Measurements from ENCODE around the gene TRAPPC12.

The TRAPPC12 gene

DNA sequence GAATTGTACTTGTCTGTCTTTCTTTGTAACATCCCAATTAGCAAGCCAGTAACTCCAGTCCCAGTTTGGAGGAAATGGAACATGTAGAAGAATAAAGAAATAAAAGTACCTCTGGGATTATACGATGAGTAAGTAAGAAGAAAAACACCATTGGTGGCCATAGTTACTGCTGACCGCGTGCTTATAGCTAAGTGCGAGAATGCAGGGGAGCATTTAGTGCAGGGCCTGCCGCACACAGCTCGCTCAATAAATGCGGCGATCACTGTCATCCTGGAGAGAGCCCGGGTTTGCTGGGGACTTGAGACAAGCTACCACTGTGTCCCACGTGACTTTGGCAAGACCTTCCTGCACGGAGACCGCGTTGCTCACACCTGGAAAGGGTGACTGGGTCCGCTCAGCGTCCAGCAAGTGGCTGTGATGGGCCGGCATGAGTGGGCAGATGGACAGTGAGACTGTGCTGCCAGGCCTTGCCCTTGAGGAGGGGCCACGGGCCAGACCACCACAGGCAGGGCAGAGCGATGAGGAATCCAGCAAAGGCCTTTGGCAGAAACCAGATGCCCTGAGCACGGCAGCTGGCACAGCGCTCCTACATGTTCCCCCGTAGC lies 85.0 kb downstream of the TRAPPC12 start:
- Histone ChIP-seq H3K4me1 (ENCODE audit: insufficient read depth, low read length) (no peaks in the 10 kb centered on the region), H2AFZ (ENCODE audit: low read depth, low read length) (no peak overlapping the region)

GRCh38 chr2:3465328-3465727 lies 85.8 kb downstream of the TRAPPC12 start:
- no peak overlapping the region for H3K4me2 ChIP-seq (ENCODE audit: insufficient read depth, low read length)
- TF ChIP-seq, protein P1, sequence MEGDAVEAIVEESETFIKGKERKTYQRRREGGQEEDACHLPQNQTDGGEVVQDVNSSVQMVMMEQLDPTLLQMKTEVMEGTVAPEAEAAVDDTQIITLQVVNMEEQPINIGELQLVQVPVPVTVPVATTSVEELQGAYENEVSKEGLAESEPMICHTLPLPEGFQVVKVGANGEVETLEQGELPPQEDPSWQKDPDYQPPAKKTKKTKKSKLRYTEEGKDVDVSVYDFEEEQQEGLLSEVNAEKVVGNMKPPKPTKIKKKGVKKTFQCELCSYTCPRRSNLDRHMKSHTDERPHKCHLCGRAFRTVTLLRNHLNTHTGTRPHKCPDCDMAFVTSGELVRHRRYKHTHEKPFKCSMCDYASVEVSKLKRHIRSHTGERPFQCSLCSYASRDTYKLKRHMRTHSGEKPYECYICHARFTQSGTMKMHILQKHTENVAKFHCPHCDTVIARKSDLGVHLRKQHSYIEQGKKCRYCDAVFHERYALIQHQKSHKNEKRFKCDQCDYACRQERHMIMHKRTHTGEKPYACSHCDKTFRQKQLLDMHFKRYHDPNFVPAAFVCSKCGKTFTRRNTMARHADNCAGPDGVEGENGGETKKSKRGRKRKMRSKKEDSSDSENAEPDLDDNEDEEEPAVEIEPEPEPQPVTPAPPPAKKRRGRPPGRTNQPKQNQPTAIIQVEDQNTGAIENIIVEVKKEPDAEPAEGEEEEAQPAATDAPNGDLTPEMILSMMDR (IDR thresholded peaks at IDR 0.05; ENCODE audit: borderline replicate concordance, extremely low read depth, low read length, poor library complexity, severe bottlenecking): no peak
- no peak for TF ChIP-seq EZH2 (IDR thresholded peaks at IDR 0.05; ENCODE audit: borderline replicate concordance, low read depth, low read length, severe bottlenecking)
- H3K4me1 ChIP-seq (ENCODE audit: insufficient read depth, low read length): no peaks in the 10 kb centered on the region
- H2AFZ ChIP-seq (ENCODE audit: low read depth, low read length): no peak overlapping the region
- H3K36me3 ChIP-seq (ENCODE audit: insufficient read depth, low read length): peaks cover 72% of the 10 kb centered on the region
- ATAC-seq (ENCODE audit: insufficient read depth, low read depth): no peak
- H3K27ac ChIP-seq (ENCODE audit: low read length): no peak overlapping the region
- H4K20me1 ChIP-seq (ENCODE audit: insufficient read depth, low read length): no peaks in the 10 kb centered on the region; the same call in 1 of the 2 replicates
- no peak overlapping the region for H3K4me3 ChIP-seq (ENCODE audit: low read depth in 1 of 2, low read length in 2 of 2)
- H3K79me2 ChIP-seq (ENCODE audit: insufficient read depth, low read length): no peaks in the 10 kb centered on the region
- no peaks in the 10 kb centered on the region for H3K9me3 ChIP-seq (ENCODE audit: insufficient read depth, low read length, severe bottlenecking)
- no peak for DNase-seq
- no peak overlapping the region for H3K9ac ChIP-seq (ENCODE audit: low read depth, low read length)
- no peaks in the 10 kb centered on the region for H3K27me3 ChIP-seq (ENCODE audit: insufficient read depth, low read length, poor library complexity)

More for the DNA sequence above, 85.0 kb downstream of the TRAPPC12 start:
- Histone ChIP-seq H3K4me2 (ENCODE audit: insufficient read depth, low read length) (no peak overlapping the region), H3K36me3 (ENCODE audit: insufficient read depth, low read length) (peaks cover 65% of the 10 kb centered on the region), H4K20me1 (ENCODE audit: insufficient read depth, low read length) (no peaks in the 10 kb centered on the region; the same call in 1 of the 2 replicates), H3K79me2 (ENCODE audit: insufficient read depth, low read length) (no peaks in the 10 kb centered on the region), H3K27ac (ENCODE audit: low read length) (no peak overlapping the region), H3K27me3 (ENCODE audit: insufficient read depth, low read length, poor library complexity) (no peaks in the 10 kb centered on the region), H3K9ac (ENCODE audit: low read depth, low read length) (no peak overlapping the region), H3K4me3 (ENCODE audit: low read depth in 1 of 2, low read length in 2 of 2) (no peak overlapping the region), H3K9me3 (ENCODE audit: insufficient read depth, low read length, severe bottlenecking) (no peaks in the 10 kb centered on the region)
- no peak for TF ChIP-seq EZH2 (IDR thresholded peaks at IDR 0.05; ENCODE audit: borderline replicate concordance, low read depth, low read length, severe bottlenecking)
- TF ChIP-seq, protein P1 (IDR thresholded peaks at IDR 0.05; ENCODE audit: borderline replicate concordance, extremely low read depth, low read length, poor library complexity, severe bottlenecking): no peak
- ATAC-seq (ENCODE audit: insufficient read depth, low read depth) (no peak), DNase-seq (no peak)

- Histone ChIP-seq H3K9me3 (ENCODE audit: insufficient read depth, low read length, severe bottlenecking) (no peaks in the 10 kb centered on the region), H4K20me1 (ENCODE audit: insufficient read depth, low read length) (no peaks in the 10 kb centered on the region; the same call in 1 of the 2 replicates), H3K4me1 (ENCODE audit: insufficient read depth, low read length) (no peaks in the 10 kb centered on the region), H3K27me3 (ENCODE audit: insufficient read depth, low read length, poor library complexity) (no peaks in the 10 kb centered on the region), H3K9ac (ENCODE audit: low read depth, low read length) (no peak overlapping the region), H3K27ac (ENCODE audit: low read length) (no peak overlapping the region), H2AFZ (ENCODE audit: low read depth, low read length) (no peak overlapping the region), H3K36me3 (ENCODE audit: insufficient read depth, low read length) (peaks cover 73% of the 10 kb centered on the region), H3K4me2 (ENCODE audit: insufficient read depth, low read length) (no peak overlapping the region), H3K79me2 (ENCODE audit: insufficient read depth, low read length) (no peaks in the 10 kb centered on the region), H3K4me3 (ENCODE audit: low read depth in 1 of 2, low read length in 2 of 2) (no peak overlapping the region)
- TF ChIP-seq EZH2 (IDR thresholded peaks at IDR 0.05; ENCODE audit: borderline replicate concordance, low read depth, low read length, severe bottlenecking): no peak
- TF ChIP-seq, protein P1 (IDR thresholded peaks at IDR 0.05; ENCODE audit: borderline replicate concordance, extremely low read depth, low read length, poor library complexity, severe bottlenecking): no peak
- no peak for DNase-seq
- no peak for ATAC-seq (ENCODE audit: insufficient read depth, low read depth)
These were observed 86.5 kb downstream of the TRAPPC12 start for GRCh38 chr2:3465844-3466481.

All from DND-41 (cell line).